ENCODE data around the gene GNA14.

GNA14 gene

GRCh38 chr9:77604316-77604715 lies 43.8 kb downstream of the GNA14 start:
- TF ChIP-seq, protein P1, sequence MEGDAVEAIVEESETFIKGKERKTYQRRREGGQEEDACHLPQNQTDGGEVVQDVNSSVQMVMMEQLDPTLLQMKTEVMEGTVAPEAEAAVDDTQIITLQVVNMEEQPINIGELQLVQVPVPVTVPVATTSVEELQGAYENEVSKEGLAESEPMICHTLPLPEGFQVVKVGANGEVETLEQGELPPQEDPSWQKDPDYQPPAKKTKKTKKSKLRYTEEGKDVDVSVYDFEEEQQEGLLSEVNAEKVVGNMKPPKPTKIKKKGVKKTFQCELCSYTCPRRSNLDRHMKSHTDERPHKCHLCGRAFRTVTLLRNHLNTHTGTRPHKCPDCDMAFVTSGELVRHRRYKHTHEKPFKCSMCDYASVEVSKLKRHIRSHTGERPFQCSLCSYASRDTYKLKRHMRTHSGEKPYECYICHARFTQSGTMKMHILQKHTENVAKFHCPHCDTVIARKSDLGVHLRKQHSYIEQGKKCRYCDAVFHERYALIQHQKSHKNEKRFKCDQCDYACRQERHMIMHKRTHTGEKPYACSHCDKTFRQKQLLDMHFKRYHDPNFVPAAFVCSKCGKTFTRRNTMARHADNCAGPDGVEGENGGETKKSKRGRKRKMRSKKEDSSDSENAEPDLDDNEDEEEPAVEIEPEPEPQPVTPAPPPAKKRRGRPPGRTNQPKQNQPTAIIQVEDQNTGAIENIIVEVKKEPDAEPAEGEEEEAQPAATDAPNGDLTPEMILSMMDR (IDR thresholded peaks at IDR 0.05; ENCODE audit: control extremely low read depth, extremely low read depth, low read depth, missing control alignments) = no peak
- DNase-seq (ENCODE audit: extremely low spot score) = no peak
- ChIA-PET POLR2A (no interaction called here), CTCF (no interaction called here)

DNA sequence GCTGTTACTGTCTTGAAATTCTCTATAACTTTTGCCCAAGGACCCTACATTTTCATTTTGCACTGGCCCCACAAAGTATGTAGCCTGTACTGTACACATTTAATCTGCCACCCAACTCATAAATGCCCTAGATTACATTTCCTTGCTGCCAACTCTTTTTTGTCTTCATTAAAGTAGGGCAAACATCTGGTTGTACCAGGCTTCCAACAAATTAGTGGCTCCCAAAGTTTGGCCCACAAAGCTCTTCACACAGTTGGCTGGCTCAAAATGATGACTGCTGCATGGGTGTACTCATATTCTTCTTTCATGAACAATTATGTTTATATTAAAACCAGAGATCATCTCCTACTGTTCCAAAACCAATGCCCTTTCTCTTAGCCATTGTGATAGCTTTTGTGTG lies 45.3 kb downstream of the GNA14 start:
- DNase-seq (ENCODE audit: extremely low spot score) = no peak
- TF ChIP-seq, protein P1 (IDR thresholded peaks at IDR 0.05; ENCODE audit: control extremely low read depth, extremely low read depth, low read depth, missing control alignments) = no peak
- ChIA-PET POLR2A (no interaction called here), CTCF (no interaction called here)

GRCh38 chr9:77601476-77602099 lies 46.5 kb downstream of the GNA14 start:
- no peak for DNase-seq (ENCODE audit: extremely low spot score)
- TF ChIP-seq, protein P1 (IDR thresholded peaks at IDR 0.05; ENCODE audit: control extremely low read depth, extremely low read depth, low read depth, missing control alignments) = no peak
- ChIA-PET CTCF (interaction anchor here (1.1 kb wide), 1 partner anchor 26 kb away, joined by 3 read pairs; no protein-coding TSS in a partner anchor), POLR2A (no interaction called here)

DNA sequence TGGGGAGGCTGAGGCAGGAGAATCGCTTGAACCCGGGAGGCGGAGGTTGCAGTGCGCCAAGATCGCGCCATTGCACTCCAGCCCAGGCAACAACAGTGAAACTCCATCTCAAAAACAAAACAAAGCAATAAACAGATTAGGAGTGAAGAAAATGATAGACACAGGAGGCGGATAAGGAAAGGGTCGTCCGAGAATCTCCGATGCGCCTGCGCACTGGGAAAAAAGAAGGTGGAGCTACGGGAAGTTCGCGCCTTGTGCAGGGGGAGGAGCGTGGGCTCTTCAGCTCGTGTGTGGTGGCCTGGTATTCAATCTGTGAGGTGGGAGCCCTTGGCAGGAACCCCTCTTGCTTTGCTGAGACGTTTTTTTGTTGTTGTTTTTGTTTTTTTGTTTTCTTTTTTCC lies 47.3 kb downstream of the GNA14 start:
- CTCF ChIA-PET = no interaction called here
- POLR2A ChIA-PET = no interaction called here
- TF ChIP-seq, protein P1 (IDR thresholded peaks at IDR 0.05; ENCODE audit: control extremely low read depth, extremely low read depth, low read depth, missing control alignments) = no peak
- no peak for DNase-seq (ENCODE audit: extremely low spot score)

GRCh38 chr9:77599492-77599891 lies 48.6 kb downstream of the GNA14 start:
- POLR2A ChIA-PET = no interaction called here
- DNase-seq (ENCODE audit: extremely low spot score) = no peak
- TF ChIP-seq, protein P1 (IDR thresholded peaks at IDR 0.05; ENCODE audit: control extremely low read depth, extremely low read depth, low read depth, missing control alignments) = no peak
- CTCF ChIA-PET = no interaction called here

DNA sequence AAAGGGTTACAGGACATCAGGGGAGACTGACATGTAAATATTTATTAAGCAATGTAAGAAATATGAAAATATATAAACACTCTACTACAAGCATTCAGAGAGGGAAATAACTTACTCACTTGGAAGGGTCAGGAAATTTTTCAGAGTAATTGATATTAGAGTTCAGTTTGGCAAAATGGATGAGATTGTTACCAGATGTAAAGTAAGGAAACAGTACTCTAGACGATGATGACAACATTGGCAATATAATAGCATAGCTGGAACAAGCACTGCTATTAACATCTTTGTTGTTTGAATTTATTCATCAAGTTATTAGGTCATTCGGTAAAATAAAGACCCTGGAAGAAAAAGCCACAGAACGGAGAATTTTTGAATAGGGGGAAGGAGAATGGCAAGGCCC lies 49.1 kb downstream of the GNA14 start:
- ChIA-PET POLR2A (no interaction called here), CTCF (no interaction called here)
- TF ChIP-seq, protein P1 (IDR thresholded peaks at IDR 0.05; ENCODE audit: control extremely low read depth, extremely low read depth, low read depth, missing control alignments) = no peak
- no peak for DNase-seq (ENCODE audit: extremely low spot score)

GRCh38 chr9:77598524-77598923 lies 49.6 kb downstream of the GNA14 start:
- DNase-seq (ENCODE audit: extremely low spot score) = no peak
- ChIA-PET CTCF (no interaction called here), POLR2A (no interaction called here)
- TF ChIP-seq, protein P1 (IDR thresholded peaks at IDR 0.05; ENCODE audit: control extremely low read depth, extremely low read depth, low read depth, missing control alignments) = no peak

Data from GM10248 (cell line).